CD1c-positive myeloid dendritic cell (primary cell): ENCODE results near the gene CEP63.

ENCODE experiments used
- DNase-seq: peaks from one replicate; pipeline ENCODE4 v3.0.0-alpha.2; 2016; ENCODE audit errors: extremely low spot score

Gene CEP63

DNA sequence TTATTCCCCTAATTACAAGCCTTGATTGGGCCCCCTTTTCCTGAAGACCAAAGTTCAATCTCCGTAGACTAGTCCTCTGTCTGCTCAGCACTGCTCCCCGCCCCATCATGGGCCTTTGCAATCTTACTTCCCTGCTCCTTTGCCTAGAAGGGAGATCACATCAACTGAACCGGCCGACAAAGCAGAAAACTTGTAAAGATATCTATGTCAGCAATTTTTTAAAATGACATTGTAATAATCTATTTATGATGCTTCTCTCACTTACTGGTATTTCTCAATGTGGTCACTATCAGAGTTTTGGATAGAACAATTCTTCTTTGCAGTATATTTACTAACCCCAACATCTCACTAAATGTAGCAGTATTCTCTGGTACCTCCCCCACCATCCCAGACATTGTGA is 17.3 kb upstream of the CEP63 start:
- no peak for DNase-seq

- DNase-seq, result no peak
Measured at GRCh38 chr3:134471521-134472193, 14.2 kb upstream of the CEP63 start.

DNA sequence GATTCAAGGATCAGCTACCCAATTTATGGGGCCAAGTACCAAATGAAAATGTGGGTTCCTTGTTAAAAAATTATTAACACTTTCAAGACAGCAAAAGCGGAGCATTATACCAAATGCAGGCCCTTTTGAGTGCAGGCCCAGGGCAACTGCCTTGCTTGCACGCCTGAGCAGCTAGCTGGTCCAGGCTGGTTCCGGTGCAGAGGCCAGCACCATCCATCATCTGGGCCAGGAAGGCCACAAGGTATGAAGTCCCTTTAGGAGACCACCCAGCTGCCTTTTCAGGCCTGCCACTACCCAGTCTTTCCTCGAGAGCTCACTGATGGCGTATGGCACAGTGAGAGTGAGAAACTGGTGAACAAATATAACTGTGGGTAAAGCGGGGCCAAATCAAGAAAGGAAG is 13.0 kb upstream of the CEP63 start:
- DNase-seq, result no peak

DNA sequence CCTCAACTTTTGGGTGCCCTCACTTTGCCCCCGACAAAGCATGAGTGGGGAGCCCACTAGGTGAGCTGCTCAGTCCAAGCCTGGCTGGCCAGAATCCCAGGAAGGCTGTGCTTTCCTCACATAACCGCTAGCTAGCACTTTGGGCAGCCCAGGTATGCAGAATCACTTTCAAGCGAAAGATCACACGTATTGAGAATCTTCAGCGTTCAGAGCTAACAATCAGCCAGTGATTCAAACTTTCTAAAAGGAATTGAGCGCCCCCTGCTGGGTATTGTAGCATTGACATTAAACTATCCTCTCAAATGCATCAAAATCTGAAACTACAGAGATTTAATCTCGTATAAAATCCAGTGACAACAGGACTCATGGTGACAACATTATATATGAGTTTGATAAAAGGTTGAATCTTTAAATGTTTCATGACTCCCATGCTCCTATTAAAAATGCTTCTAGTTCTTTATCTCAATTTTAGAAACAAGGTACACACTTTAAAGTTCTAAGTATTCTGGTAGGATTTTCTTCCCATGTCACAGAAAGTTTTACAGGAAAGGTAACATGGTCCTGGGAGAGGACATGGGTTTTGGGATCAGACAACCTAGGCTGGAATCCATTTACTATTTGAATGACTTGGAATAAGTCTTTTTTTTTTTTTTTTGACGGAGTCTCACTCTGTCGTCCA is 11.8 kb upstream of the CEP63 start:
- DNase-seq, result peak; percentile 87

GRCh38 chr3:134474956-134475355 is 10.9 kb upstream of the CEP63 start:
- DNase-seq, result no peak

GRCh38 chr3:134476306-134476705 is 9.6 kb upstream of the CEP63 start:
- DNase-seq, result no peak

DNA sequence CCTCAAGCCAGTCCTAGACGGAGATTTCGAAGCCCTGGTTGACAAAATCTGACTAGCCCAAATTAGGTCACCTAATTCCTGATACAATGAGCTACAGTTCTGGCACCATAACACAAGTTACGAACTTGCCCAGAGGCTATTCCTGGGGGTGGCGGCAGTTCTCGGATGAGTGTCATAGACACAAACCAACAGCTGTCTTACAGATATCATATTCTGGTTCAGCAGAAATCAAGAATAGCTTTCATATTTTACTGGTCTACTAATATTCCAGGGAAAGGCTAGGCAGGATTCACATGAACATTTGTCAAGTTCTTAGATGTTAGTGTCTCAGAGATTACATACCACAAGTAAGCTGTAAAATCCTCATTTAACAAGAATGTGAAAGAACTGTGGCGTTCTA is 8.9 kb upstream of the CEP63 start:
- DNase-seq, result no peak

DNA sequence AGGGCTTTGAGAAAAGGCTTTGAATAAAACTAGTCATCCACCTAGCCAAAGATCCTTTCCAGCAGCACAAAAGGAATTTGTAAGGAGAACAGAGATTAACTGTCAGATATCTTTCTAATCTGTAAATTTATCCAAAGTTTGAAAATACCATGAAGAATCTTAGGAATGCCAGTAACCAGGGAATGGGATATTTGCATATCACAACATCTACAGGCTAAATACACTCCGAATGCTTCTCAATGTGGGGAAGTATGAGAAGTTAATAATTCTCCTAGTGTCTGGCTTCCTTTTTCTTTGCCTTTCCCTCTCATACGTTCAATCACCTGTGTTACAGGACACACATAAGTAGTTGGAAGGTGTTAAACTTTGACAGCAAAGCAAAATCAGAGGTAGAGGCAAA is 7.9 kb upstream of the CEP63 start:
- no peak for DNase-seq

GRCh38 chr3:134480546-134480945 is 5.3 kb upstream of the CEP63 start:
- DNase-seq, result no peak

- DNase-seq, result no peak
Measured at GRCh38 chr3:134481166-134481565, 4.7 kb upstream of the CEP63 start.

- DNase-seq, result no peak
Measured at GRCh38 chr3:134482622-134483021, 3.2 kb upstream of the CEP63 start.

GRCh38 chr3:134483195-134483900 is 2.5 kb upstream of the CEP63 start:
- DNase-seq, result peak; percentile 50

GRCh38 chr3:134485075-134485717 is 661 bp upstream of the CEP63 start:
- peak; percentile 58 for DNase-seq

DNA sequence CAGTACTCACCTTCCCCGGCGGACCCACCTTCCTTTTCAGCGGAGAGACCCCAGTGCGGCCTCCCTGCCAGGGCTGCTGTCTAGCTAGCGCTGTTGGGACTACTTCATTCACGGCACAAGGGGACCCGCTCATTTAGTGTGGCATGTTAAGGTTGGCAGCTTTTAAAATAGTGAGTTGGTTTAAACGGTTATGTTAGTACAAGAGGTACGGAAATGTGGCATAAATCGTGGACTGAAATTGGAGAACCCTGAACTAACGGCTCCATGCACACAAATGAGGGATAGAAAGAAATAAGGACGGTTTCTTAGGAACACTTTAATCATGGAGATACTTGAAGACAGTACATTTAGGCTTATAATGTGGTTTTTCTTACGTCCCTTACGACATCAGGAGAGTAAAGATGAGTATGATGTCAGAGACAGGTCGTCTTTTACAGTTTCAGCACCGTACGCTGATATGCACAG is 752 bp downstream of the CEP63 start:
- peak; percentile 42 for DNase-seq

DNA sequence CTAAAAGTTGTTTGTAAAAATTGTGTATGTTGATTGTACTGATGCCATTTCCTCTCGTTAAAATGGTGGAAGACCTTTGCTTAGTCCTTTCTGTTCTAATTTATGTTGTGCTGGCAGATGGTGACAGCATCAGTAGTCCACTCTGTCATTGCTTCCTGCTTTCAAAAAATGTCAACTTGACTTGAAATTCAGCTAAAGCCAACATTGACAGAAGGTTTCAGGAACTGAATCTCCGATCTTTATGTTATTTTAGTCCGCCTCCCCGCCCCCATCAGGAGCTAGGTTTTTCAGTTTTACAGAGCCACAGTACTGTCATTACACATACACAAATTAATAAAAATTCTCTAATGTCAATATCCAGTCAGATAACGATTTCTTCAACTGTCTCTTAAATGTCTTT is 1.5 kb downstream of the CEP63 start:
- DNase-seq, result peak; percentile 86

DNA sequence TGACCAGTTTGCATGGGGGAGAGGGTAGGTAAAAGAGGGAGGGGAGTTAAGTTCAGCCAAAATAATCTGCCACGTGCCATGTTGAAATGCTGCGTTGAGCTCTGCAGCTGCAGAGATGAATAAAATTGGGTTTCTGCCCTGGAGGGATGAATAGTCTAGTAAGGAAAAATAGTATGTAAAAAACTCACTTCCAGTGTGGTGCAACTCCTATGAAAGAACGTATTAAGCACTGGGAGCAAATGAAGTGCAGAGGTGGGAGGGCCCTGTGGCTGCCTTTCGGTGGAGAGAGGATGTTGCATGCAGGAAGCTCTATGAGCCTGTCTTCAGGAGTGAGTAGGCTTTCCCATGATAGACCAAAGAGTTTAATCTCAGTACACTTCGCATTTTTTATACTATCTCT is 8.6 kb downstream of the CEP63 start:
- no peak for DNase-seq

- DNase-seq, result no peak
Measured at GRCh38 chr3:134495980-134496379, 10.1 kb downstream of the CEP63 start.

DNA sequence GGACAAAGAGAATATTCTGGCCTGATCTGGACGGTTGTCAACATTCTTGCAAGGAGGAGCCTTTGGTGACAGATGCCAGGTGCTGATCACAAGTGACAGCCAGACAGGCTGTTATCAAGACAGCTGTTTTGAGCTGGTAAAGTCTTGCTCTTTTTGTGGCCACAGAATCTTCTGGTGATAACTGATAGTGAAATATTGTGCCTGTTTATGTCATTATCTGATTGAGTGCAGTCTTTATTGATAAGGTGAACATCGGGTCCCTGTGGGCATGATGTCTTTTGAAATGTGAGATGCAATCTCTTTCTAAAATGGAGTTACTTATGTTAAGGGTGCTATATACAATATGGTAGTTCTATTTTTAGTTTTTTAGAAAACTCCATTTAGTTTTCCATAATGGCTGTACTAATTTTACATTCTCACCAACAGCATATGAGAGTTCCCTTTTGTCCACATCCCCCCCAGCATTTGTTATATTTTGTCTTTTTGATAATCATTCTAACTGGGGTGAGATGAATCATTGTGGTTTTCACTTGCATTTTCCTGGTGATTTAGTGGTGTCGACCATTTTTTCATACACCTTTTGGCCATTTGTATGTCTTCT is 10.7 kb downstream of the CEP63 start:
- DNase-seq, result no peak

GRCh38 chr3:134503266-134503665 is 17.4 kb downstream of the CEP63 start:
- DNase-seq, result no peak

- DNase-seq, result no peak
Measured at GRCh38 chr3:134504132-134504531, 18.3 kb downstream of the CEP63 start.

DNA sequence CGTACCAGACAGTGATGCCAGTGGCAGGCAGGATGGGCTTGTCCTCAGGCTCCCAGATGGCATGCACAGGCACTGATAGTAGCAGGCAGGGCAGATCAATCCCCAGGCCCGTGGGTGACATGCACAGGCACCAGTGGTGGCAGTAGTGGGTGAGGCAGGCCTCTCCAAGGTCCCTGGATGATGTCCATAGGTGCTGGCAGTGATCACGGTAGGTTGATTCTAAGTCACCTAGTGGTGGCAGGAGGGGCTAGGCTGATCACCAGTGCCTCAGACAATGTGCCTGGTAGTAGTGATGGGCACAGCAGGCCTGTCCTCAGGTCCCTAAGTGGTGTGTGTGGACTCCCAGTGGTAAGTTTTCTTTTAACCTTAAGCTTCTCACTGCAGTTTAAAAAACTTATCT is 19.6 kb downstream of the CEP63 start:
- DNase-seq, result no peak

DNA sequence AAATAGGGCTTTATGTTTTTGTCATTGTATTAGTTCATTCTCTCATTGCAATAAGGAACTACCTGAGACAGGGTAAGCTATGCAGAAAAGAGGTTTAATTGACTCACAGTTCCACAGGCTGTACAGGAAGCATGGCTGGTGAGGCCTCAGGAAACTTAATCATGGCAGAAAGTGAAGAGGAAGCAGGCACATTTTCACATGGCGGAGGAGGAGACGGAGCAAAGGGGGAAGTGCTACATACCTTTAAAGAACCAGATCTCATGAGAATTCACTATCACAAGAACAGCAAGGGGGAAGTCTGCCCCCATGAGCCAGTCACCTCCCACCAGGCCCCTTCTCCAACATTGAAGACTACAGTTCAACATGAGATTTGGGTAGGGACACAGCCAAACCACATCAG is 25.6 kb downstream of the CEP63 start:
- peak; percentile 48 for DNase-seq
